ENCODE results near the gene PCSK5.
"Not testable (repeated sequence)": the region's sequence is repeated elsewhere in the genome, so short reads cannot be mapped to it uniquely, and the experiment has no call there.

Gene PCSK5

DNA sequence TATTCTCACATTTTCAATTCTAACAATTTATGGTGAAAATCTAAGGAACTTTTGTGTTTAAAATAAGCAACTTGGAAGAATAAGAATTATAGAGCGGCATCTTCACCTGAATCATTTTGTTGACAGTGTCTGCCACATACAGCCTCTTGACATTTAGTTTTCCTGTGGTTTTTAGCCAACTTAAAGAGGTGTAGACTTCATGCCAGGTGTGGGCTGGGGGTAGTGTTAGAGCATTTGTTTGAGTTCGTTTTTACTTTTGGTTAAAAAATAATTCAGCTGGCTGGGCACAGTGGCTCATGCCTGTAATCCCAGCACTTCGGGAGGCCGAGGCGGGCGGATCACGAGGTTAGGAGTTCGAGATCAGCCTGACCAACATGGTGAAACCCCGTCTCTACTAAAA is 72.8 kb downstream of the PCSK5 start:
- not testable (repeated sequence) for DNase-seq (ENCODE audit: low spot score)

- DNase-seq (ENCODE audit: low spot score) = no peak
Measured at GRCh38 chr9:75964427-75964826, 74.0 kb downstream of the PCSK5 start.

DNA sequence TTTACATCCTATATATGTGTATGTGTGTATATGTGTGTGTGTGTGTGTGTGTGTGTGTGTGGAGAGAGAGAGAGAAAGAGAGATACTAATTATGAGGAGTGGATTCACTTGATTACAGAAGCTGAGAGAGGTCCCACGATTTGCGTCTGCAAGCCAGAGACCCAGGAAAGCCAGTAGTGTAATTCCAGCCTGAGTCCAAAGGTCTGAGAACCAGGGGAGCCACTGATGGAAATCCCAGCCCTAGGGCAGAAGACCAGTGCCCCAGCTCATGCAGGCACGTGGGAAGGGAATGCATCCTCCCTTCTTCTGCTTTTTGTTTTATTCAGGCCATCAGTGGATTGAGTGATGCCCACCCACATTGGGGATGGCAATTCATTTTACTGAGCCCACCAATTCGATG is 74.8 kb downstream of the PCSK5 start:
- DNase-seq (ENCODE audit: low spot score) = no peak

GRCh38 chr9:75967556-75967955 is 77.1 kb downstream of the PCSK5 start:
- no peak for DNase-seq (ENCODE audit: low spot score)

GRCh38 chr9:75974016-75974766 is 83.7 kb downstream of the PCSK5 start:
- no peak for DNase-seq (ENCODE audit: low spot score)

GRCh38 chr9:75975071-75975470 is 84.6 kb downstream of the PCSK5 start:
- no peak for DNase-seq (ENCODE audit: low spot score)

GRCh38 chr9:75976549-75976948 is 86.1 kb downstream of the PCSK5 start:
- DNase-seq (ENCODE audit: low spot score) = no peak

DNA sequence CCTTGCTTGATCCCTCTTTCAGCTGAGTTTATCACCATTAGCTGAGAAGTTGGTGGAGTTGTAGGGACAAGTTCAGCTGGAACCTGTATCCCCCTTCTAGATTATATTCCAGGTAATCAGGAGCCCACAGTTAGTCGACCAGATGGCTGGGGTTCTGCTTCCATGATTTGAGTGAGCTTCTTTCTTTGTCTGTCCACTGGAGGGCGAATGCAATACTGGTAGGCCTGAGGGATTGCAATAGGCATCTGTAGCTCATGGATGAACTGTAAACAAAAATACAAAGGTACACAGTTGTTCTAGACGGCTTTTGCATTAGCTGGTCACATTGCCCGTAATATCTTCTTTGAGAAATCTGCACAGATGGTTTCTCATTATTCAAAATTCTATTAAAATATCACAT is 88.9 kb downstream of the PCSK5 start:
- no peak for DNase-seq (ENCODE audit: low spot score)

DNA sequence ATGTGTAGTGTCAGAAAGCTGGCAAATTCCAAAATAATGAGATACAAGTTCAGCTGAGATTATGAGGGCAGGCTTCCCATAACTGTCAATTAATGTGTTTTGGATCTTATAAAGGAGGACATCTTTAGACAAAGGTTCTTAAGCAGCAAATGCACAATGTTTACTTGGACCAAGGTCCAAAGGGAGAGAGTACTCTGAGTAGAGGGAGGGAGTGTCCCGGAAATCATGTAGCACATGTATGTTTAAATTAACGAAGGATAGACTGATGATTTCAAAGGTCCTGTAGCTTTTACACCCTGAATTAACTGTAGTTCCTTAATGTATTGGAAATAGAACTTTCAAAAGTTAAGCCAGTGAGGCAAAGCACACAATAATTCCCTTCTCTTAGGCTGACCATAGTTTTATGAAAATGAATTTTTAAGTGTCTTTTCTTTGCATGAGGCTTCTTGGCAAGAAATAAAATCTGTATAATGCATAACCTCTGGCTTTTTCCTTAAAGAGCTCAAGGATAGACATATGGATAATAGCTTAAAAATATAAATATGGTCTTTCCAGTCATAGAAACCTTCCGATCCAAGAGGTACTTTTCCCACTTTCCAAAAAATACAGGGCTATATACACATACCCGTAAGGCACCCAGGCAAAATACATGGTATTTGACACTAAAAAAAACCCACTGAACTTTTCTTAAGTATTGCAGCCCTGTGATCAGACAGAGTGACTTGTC is 93.0 kb downstream of the PCSK5 start:
- DNase-seq (ENCODE audit: low spot score) = no peak

GRCh38 chr9:75985515-75985914 is 95.0 kb downstream of the PCSK5 start:
- no peak for DNase-seq (ENCODE audit: low spot score)

DNA sequence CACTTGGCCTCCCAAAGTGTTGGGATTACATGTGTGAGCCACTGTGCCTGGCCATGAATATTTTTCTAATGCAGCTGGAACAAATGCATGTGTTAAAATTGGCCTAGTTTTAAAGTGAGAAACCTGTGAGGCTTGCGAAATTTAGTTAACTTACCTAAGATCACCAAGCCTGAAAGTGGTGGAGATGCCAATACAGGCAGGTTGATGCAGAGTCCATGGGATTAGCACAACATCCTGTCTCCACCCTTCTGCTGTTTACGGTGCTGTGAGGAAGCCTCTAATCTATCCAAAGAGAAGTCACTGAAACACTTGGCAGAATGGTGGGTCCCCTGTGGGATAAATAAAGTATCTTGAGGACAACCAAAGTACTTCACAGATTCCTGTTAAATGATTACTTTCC is 98.2 kb downstream of the PCSK5 start:
- DNase-seq (ENCODE audit: low spot score) = no peak

DNA sequence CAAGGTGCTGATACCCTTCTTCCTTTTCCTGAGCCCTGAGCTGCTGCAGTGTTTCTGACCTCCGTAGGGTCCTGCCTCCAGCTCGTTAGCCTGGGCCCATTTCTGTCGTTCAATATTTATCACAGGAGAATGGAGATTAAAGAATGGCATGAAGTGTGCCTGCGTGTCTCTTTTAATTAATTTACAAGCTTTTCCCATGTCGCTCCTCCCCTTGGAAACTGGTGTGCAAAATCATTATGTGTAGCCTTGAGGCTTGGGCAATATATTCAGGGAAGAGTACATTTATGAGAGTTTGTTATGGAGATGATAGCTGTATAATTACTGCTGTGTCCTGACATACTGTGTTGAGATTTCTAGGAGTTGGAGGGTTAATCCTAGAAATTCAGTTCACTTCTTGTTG is 99.7 kb downstream of the PCSK5 start:
- DNase-seq (ENCODE audit: low spot score) = no peak

DNA sequence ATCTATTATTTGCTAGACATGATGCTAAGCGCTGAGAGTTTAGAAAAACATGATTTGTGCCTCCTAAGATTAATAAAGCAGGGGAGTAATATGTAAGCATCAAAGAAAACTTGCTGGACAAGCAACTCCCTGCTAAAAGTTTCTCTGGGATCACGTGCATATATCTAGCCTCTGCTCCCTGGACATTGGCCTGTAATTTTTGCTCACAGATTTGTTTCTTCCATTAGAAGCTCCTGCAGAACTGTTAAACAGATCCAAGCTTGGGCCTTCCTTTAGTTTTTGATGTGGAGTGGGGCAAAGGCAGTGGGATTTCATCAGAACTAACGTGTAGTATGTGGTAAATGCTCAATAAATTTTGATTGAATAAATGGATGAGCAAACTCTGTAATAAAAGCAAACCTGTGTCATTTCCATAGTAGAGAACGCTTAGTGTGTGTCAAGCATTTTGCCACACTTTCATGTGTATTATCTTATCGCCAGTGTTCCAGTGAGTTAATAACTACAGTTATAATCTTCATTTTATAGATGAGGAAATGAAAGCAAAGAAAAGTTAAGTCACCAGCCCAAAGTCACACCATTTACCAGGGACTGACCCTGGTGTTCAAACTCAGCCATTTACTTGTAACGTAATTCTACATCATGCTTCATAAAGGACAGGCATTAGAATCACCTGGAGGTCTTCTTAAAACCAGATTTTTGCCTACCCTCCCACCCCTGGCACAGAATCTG is 100.3 kb downstream of the PCSK5 start:
- DNase-seq (ENCODE audit: low spot score) = no peak

- DNase-seq (ENCODE audit: low spot score) = no peak
Measured at GRCh38 chr9:75992482-75993206, 102.2 kb downstream of the PCSK5 start.

GRCh38 chr9:75993434-75993833 is 103.0 kb downstream of the PCSK5 start:
- DNase-seq (ENCODE audit: low spot score) = no peak

GRCh38 chr9:75995066-75995465 is 104.6 kb downstream of the PCSK5 start:
- DNase-seq (ENCODE audit: low spot score) = no peak

GRCh38 chr9:75996726-75997125 is 106.3 kb downstream of the PCSK5 start:
- DNase-seq (ENCODE audit: low spot score) = no peak

DNA sequence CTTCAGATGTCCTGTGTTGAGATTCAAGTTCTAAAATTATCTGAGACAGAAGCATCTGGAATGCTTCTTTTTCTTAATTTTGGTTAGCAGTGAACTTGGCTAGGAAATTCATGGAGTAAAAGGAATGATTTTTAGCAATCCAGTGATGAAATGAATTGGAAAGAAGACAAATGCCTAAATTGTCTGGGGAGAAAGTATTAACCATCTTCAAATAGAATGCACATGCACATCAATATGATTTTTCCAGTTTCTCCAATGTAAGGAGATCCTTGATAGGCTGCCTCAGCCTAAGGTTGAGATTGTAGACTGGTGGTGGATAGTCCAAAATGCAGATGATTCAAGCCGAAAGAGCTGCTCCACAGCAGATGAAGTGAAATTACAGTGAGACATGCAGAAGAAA is 106.7 kb downstream of the PCSK5 start:
- DNase-seq (ENCODE audit: low spot score) = no peak

DNA sequence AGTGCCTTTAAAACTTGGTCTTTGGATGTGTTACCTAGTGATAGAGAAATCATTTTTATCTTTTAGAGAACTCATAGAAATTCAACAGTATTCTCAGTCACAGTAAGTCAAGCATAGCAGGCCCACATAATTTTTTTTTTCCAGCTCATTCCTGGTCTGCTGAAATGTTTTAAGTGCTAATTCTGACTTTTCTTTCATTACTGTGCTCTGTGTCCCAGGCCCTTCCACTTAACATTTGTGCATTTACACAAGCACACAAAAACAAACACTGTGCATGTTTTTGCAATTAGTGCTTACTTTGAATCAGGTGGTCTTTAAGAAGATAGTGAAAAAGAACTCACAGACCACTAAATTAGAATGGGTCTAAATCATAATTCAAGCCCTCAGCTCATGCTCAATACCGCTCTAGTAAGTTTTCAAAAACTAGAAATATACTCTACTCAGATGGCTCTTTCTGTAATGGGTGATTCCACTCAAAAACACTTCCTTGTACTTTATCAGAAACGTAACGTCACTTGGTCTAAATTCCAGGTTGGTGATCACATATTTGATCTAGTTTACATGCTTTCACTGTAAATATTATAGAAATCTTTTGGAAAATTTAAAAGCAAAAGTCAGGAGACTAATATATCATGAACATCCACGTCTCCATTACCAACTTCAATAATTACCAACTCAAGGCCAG is 107.8 kb downstream of the PCSK5 start:
- DNase-seq (ENCODE audit: low spot score) = no peak

DNA sequence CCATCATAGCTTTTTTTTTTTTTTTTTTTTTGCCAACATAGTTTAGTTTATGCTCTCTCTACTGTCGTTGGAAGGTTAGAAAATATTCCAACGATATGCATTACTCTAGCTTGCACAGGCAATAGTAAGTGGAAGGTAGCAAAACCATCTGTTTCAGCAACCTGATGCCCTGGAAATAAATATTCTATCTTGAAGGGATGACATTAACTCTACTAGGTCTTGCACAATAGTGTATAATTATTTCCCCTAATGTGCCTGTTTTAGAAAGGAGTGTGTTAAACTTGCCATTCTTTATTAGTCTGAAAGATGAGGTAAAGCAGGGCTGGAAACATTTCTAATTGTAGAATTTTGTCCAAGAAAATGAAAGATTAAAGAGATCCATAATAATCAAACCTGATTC is 111.0 kb downstream of the PCSK5 start:
- DNase-seq (ENCODE audit: low spot score) = no peak

GRCh38 chr9:76003041-76003440 is 112.6 kb downstream of the PCSK5 start:
- no peak for DNase-seq (ENCODE audit: low spot score)

DNA sequence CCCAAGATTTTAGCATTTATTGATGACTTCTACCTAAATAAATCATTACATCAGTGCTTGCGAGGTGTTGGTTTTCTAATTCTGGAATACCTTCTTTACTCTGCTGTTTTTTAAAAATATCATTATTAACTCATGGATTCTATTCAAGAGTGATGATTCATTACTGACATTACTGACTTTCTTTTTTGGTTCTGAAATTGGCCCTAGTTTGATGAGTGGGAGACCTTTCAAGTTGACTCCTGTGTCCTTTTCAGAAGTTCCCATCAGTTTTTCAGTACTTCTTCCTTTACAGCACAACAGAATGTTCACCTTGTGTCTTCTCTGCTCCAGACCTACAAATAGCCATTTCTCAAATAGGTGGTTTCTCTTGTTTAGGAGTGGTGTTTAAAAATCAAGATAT is 114.1 kb downstream of the PCSK5 start:
- no peak for DNase-seq (ENCODE audit: low spot score)

Measured in germinal center (tissue), 1 donor.